Fibroblast of villous mesenchyme (primary cell): ENCODE measurements around the gene MCC. TPM values are rescaled to one million over a fixed set of nuclear protein-coding genes. Genes with fewer than 3 reads are reported as not detected.

Source experiments
- DNase-seq: peaks from one replicate; pipeline ENCODE4 v3.0.0-alpha.2; 2010; ENCODE audit warnings: low read depth
- H3K4me3 ChIP-seq: 2 replicates; pipeline ENCODE4 v1.5.1; 2011; ENCODE audit warnings: low read depth, mild to moderate bottlenecking, low read length
- CTCF ChIP-seq: IDR thresholded peaks from 2 replicates; pipeline ENCODE4 v1.5.1; 2012; ENCODE audit warnings: low read depth, mild to moderate bottlenecking, low read length; ENCODE audit not compliant: insufficient read depth
- total RNA-seq: library from RNA; depleted of rRNA; stranded (reverse); fragments of >200 nt; gene quantifications from 2 replicates; pipeline ENCODE4 v1.2.3, GENCODE V29; 2012

Gene MCC
- total RNA-seq, 1 donor: 37.6 TPM

- no peak for DNase-seq
- no peak overlapping the region for H3K4me3 ChIP-seq
- TF ChIP-seq CTCF: no peak
Observed at GRCh38 chr5:113448252-113448651, 40.0 kb downstream of the MCC start.

- TF ChIP-seq CTCF: peak; percentile 20
- no peak overlapping the region for H3K4me3 ChIP-seq
- DNase-seq: peak; percentile 11
Observed at GRCh38 chr5:113447498-113448050, 40.7 kb downstream of the MCC start.

GRCh38 chr5:113446358-113446927 is 41.8 kb downstream of the MCC start:
- no peak for TF ChIP-seq CTCF

GRCh38 chr5:113437111-113437510 is 51.1 kb downstream of the MCC start:
- no peak for TF ChIP-seq CTCF
- H3K4me3 ChIP-seq: no peak overlapping the region
- DNase-seq: no peak

More at GRCh38 chr5:113446358-113446927, 41.8 kb downstream of the MCC start:
- no peak overlapping the region for H3K4me3 ChIP-seq
- no peak for DNase-seq

GRCh38 chr5:113435575-113435974 is 52.7 kb downstream of the MCC start:
- DNase-seq: no peak
- H3K4me3 ChIP-seq: no peak overlapping the region
- no peak for TF ChIP-seq CTCF

GRCh38 chr5:113434889-113435288 is 53.4 kb downstream of the MCC start, which contains the start of gene TSSK1B:
TSS of gene TSSK1B (minus strand) at chr5:113434989. CDS start at chr5:113434839, 150 bp downstream.
- TF ChIP-seq CTCF: no peak
- H3K4me3 ChIP-seq: no peak within 1 kb of the TSS
- DNase-seq: no peak
